Cardiac fibroblast (primary cell): ENCODE measurements around the gene SLCO6A1.
A peak's percentile ranks its signal among the peaks of the same experiment; 100 is the strongest.

Experiments used
- DNase-seq, 2 donors: peaks; one replicate each; pipeline versions ENCODE4 v3.0.0 to v3.0.0-alpha.2; 2010; ENCODE audit warnings: low read depth in 2 of 2
- H3K4me3 ChIP-seq, 2 donors: replicated peaks in 1 of 2; 1 replicate in 1 of 2; 2 replicates in 1 of 2; pipeline ENCODE4 v1.5.1; 2011; ENCODE audit warnings: low read depth in 2 of 2, low read length in 2 of 2, mild to moderate bottlenecking in 2 of 2, moderate library complexity in 1 of 2
- TF ChIP-seq, protein P1 (sequence below): IDR thresholded peaks from one replicate; pipeline ENCODE4 v1.5.1; 2011; ENCODE audit warnings: low read depth, mild to moderate bottlenecking, low read length, inconsistent platforms

Gene SLCO6A1

DNA sequence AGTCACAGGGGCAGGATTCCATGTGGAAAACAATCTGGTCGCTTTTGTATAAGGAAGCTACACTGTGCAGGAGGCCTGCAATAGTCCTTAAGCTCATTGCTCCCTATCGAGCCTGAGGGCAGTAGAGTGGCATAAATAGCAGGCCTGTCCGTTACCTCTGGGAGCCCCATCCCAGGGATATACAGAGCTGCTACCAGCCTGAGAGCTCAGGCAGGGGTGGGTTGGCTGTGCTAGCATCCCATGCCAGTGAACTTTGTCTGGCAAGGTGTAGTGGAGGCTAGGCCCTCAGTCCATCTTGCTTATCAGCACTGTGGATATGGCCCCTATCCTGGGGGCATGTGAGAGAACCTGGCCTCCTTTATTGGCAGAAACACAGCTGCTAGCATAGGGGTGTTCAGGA lies 47.7 kb downstream of the SLCO6A1 start:
- no peak overlapping the region for H3K4me3 ChIP-seq
- TF ChIP-seq, protein P1, sequence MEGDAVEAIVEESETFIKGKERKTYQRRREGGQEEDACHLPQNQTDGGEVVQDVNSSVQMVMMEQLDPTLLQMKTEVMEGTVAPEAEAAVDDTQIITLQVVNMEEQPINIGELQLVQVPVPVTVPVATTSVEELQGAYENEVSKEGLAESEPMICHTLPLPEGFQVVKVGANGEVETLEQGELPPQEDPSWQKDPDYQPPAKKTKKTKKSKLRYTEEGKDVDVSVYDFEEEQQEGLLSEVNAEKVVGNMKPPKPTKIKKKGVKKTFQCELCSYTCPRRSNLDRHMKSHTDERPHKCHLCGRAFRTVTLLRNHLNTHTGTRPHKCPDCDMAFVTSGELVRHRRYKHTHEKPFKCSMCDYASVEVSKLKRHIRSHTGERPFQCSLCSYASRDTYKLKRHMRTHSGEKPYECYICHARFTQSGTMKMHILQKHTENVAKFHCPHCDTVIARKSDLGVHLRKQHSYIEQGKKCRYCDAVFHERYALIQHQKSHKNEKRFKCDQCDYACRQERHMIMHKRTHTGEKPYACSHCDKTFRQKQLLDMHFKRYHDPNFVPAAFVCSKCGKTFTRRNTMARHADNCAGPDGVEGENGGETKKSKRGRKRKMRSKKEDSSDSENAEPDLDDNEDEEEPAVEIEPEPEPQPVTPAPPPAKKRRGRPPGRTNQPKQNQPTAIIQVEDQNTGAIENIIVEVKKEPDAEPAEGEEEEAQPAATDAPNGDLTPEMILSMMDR, result no peak
- no peak for DNase-seq

DNA sequence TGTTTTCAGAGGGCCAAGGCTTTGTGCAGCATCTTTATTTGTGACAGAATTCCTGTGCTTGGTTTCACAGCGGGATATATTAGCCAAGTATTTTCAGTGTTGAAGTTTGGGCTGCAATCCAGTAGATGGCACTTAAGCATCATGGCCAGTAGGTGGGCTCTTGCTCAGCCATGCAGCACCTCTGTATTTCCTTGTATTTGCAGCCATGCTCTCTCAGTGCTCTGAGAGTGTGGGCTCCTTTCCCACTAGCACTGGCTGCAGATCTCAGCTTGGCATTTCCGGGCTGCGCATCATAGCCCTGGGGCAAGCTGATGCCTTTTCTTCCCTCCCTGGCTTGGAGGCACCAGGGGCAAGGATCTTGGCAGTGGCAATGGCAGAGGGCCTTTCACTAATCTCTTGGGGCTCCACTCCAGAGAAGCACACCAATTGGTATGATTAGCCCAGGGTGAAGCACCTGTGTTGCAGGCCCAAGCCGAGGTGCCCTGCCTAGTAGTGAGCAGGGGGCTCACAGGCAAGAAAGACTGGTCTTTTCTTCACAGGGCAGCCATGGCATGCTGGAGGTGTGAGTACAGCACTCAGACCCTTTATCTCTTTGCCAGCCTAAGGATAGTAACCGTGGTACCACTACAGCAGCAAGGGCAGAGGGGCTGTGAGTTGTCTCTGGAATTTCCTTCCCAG lies 48.3 kb downstream of the SLCO6A1 start:
- TF ChIP-seq, protein P1, result peak; percentile 28
- no peak overlapping the region for H3K4me3 ChIP-seq
- DNase-seq, result peak; percentile 6 to 30

DNA sequence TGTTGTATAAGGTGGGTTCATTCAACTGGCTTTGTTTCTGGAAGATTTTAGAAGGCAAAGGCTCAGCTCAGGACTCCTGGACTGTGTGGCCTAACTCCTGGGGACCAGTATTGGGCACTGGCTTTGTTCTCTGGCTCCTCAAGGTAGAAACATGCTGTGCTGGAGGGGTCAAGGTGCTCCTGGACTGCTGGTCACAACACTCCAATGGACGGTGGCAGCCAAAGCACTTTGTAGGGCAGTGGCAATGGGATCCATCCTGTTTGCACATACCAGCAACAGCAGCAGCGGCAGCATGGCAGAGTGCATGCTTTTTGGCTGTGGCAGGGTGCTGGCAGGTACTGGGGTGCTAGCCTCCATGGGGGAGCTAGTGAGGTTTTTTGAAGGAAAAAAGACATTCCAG lies 65.3 kb downstream of the SLCO6A1 start:
- no peak for DNase-seq
- TF ChIP-seq, protein P1, result no peak
- no peak overlapping the region for H3K4me3 ChIP-seq

DNA sequence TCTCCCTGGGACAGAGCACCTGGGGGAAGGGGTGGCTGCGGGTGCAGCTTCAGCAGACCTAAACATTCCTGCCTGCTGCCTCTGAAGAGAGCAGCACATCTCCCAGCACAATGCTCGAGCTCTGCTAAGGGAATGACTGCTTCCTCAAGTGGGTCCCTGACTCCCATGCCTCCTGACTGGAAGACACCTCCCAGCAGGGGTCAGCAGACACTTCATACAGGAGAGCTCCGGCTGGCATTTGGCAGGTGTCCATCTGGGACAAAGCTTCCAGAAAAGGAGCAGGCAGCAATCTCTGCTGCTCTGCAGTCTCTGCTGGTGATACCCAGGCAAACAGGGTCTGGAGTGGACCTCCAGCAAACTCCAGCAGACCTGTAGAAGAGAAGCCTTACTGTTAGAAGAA lies 77.2 kb downstream of the SLCO6A1 start:
- DNase-seq, result no peak
- no peak overlapping the region for H3K4me3 ChIP-seq
- TF ChIP-seq, protein P1, result no peak

DNA sequence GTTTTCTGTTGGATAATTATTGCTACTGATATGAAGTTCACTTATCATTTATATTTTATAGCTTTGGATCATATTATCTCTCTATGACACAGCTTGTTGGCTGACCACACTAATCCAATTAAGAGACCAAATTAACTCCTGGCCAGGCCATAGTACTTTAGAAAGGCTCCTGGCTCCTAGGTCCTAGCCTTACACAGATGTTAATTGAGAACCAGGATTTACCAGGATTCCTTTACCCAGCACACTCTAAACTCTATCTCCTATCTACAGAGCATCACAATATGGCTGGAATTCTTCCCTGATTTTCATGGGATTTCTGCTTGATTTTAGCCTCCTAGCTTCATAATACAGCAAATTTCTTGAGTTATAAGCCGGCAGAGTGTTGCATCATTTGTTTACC lies 80.3 kb downstream of the SLCO6A1 start:
- no peak for DNase-seq
- TF ChIP-seq, protein P1, result no peak

DNA sequence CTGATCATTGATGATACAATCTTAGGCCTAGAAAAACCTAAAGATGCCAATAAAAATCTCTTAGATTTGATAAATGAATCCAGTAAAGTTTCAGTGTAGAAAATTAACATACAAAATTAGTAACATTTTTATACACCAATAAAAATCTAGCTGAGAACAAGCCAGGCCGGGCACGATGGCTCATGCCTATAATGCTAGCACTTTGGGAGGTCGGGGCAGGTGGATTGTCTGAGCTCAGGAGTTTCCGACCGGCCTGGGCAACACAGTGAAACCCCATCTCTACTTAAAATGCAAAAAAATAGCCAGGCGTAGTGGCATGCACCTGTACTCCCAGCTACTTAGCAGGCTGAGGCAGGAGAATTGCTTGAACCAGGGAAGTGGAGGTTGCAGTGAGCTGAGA lies 84.4 kb downstream of the SLCO6A1 start:
- TF ChIP-seq, protein P1, result no peak

More for the DNA sequence above, 80.3 kb downstream of the SLCO6A1 start:
- H3K4me3 ChIP-seq, result no peak overlapping the region

DNA sequence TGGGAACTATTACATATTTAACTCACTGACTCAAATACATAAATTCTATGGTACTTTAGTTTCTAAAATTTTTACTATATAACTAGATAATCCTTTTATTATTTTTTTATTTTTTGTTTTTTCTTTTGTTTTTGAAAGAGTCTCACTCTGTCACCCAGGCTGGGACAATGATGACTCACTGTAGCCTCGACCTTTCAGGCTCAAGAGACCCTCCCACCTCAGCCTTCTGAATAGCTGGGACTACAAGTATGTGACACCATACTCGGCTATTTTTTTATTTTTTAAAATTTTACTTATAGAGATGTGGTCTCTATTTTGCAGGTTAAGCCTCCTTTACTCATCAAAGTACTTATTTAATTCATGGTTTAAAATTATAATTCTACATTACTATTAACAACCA lies 110.6 kb downstream of the SLCO6A1 start:
- TF ChIP-seq, protein P1, result no peak
- no peak overlapping the region for H3K4me3 ChIP-seq
- no peak for DNase-seq

More for the DNA sequence above, 84.4 kb downstream of the SLCO6A1 start:
- no peak for DNase-seq
- H3K4me3 ChIP-seq, result no peak overlapping the region
